ENCODE measurements around the gene RAI14.
"Not testable (repeated sequence)": the region's sequence is repeated elsewhere in the genome, so short reads cannot be mapped to it uniquely, and the experiment has no call there.

The RAI14 gene

GRCh38 chr5:34736445-34737115 is 80.5 kb downstream of the RAI14 start:
- DNase-seq = no peak

- no peak for DNase-seq
Measured at GRCh38 chr5:34737731-34738130, 81.6 kb downstream of the RAI14 start.

GRCh38 chr5:34738381-34738780 is 82.3 kb downstream of the RAI14 start:
- no peak for DNase-seq

GRCh38 chr5:34740389-34740806 is 84.3 kb downstream of the RAI14 start:
- DNase-seq = no peak

GRCh38 chr5:34742061-34742460 is 85.9 kb downstream of the RAI14 start:
- DNase-seq = no peak

GRCh38 chr5:34743878-34744277 is 87.8 kb downstream of the RAI14 start:
- no peak for DNase-seq

GRCh38 chr5:34748431-34748830 is 92.3 kb downstream of the RAI14 start:
- DNase-seq = no peak

GRCh38 chr5:34749431-34749873 is 93.3 kb downstream of the RAI14 start:
- DNase-seq = no peak

GRCh38 chr5:34750206-34750605 is 94.1 kb downstream of the RAI14 start:
- DNase-seq = no peak

- no peak for DNase-seq
Measured at GRCh38 chr5:34751807-34752736, 95.9 kb downstream of the RAI14 start.

GRCh38 chr5:34753236-34753635 is 97.1 kb downstream of the RAI14 start:
- not testable (repeated sequence) for DNase-seq

- DNase-seq = no peak
Measured at GRCh38 chr5:34755926-34756325, 99.8 kb downstream of the RAI14 start.

GRCh38 chr5:34756781-34757624 is 100.9 kb downstream of the RAI14 start:
- DNase-seq = no peak

- no peak for DNase-seq
Measured at GRCh38 chr5:34758514-34758913, 102.4 kb downstream of the RAI14 start.

- not testable (repeated sequence) for DNase-seq
Measured at GRCh38 chr5:34759213-34759612, 103.1 kb downstream of the RAI14 start.

GRCh38 chr5:34765662-34766061 is 109.5 kb downstream of the RAI14 start:
- DNase-seq = no peak

GRCh38 chr5:34767180-34767579 is 111.1 kb downstream of the RAI14 start:
- DNase-seq = no peak

- no peak for DNase-seq
Measured at GRCh38 chr5:34770486-34770885, 114.4 kb downstream of the RAI14 start.

GRCh38 chr5:34771076-34771475 is 114.9 kb downstream of the RAI14 start:
- no peak for DNase-seq

GRCh38 chr5:34772267-34773098 is 116.4 kb downstream of the RAI14 start:
- no peak for DNase-seq

GRCh38 chr5:34774139-34774538 is 118.0 kb downstream of the RAI14 start:
- DNase-seq = no peak

GRCh38 chr5:34774678-34775077 is 118.5 kb downstream of the RAI14 start:
- DNase-seq = not testable (repeated sequence)

Measured in DMS153 (cell line).